ENCODE results near the gene CTDSP1.

Gene CTDSP1

GRCh38 chr2:218399391-218400166 lies at the start of gene CTDSP1:
CTDSP1 (plus strand) TSS chr2:218399868; CDS start chr2:218400091, 223 bp downstream.
- DNase-seq (ENCODE audit: low read depth) = peak; percentile 95

- DNase-seq (ENCODE audit: low read depth) = no peak
Observed at GRCh38 chr2:218354045-218354444, 45.6 kb upstream of the CTDSP1 start.

GRCh38 chr2:218354850-218355443 lies 44.7 kb upstream of the CTDSP1 start:
- no peak for DNase-seq (ENCODE audit: low read depth)

- no peak for DNase-seq (ENCODE audit: low read depth)
Observed at GRCh38 chr2:218357236-218358177, 42.2 kb upstream of the CTDSP1 start.

- no peak for DNase-seq (ENCODE audit: low read depth)
Observed at GRCh38 chr2:218360453-218360852, 39.2 kb upstream of the CTDSP1 start.

- DNase-seq (ENCODE audit: low read depth) = no peak
Observed at GRCh38 chr2:218362606-218363005, 37.1 kb upstream of the CTDSP1 start.

- DNase-seq (ENCODE audit: low read depth) = no peak
Observed at GRCh38 chr2:218363736-218364135, 35.9 kb upstream of the CTDSP1 start.

GRCh38 chr2:218364196-218364595 lies 35.5 kb upstream of the CTDSP1 start:
- DNase-seq (ENCODE audit: low read depth) = no peak

- DNase-seq (ENCODE audit: low read depth) = no peak
Observed at GRCh38 chr2:218366621-218367414, 32.9 kb upstream of the CTDSP1 start.

GRCh38 chr2:218367415-218368149 lies 32.1 kb upstream of the CTDSP1 start:
- no peak for DNase-seq (ENCODE audit: low read depth)

GRCh38 chr2:218368150-218368528 lies 31.5 kb upstream of the CTDSP1 start:
- DNase-seq (ENCODE audit: low read depth) = no peak

- no peak for DNase-seq (ENCODE audit: low read depth)
Observed at GRCh38 chr2:218368621-218369153, 31.0 kb upstream of the CTDSP1 start.

- no peak for DNase-seq (ENCODE audit: low read depth)
Observed at GRCh38 chr2:218369330-218369729, 30.3 kb upstream of the CTDSP1 start.

- DNase-seq (ENCODE audit: low read depth) = peak; percentile 27
Observed at GRCh38 chr2:218370410-218371063, 29.1 kb upstream of the CTDSP1 start.

GRCh38 chr2:218371983-218372350 lies 27.7 kb upstream of the CTDSP1 start:
- no peak for DNase-seq (ENCODE audit: low read depth)

- no peak for DNase-seq (ENCODE audit: low read depth)
Observed at GRCh38 chr2:218374795-218375194, 24.9 kb upstream of the CTDSP1 start.

- peak; percentile 88 for DNase-seq (ENCODE audit: low read depth)
Observed at GRCh38 chr2:218375212-218375611, 24.5 kb upstream of the CTDSP1 start.

GRCh38 chr2:218378053-218378452 lies 21.6 kb upstream of the CTDSP1 start:
- DNase-seq (ENCODE audit: low read depth) = no peak

GRCh38 chr2:218381916-218382366 lies 17.7 kb upstream of the CTDSP1 start, which contains the start of gene SLC11A1:
SLC11A1 (plus strand) TSS chr2:218382273; CDS start chr2:218382369, 96 bp downstream.
- DNase-seq (ENCODE audit: low read depth) = no peak

GRCh38 chr2:218382785-218383184 lies 16.9 kb upstream of the CTDSP1 start:
- DNase-seq (ENCODE audit: low read depth) = no peak
